HT-29 (cell line): ENCODE data around the gene SCUBE3. TPM values are rescaled to one million over a fixed set of nuclear protein-coding genes. Genes with fewer than 3 reads are reported as not detected.

Experiments
- DNase-seq: peaks from one replicate; pipeline ENCODE4 v3.0.0-alpha.2; 2015; ENCODE audit warnings: low spot score
- total RNA-seq: library from RNA; depleted of rRNA; stranded (reverse); fragments of >200 nt; shearing (Covaris generic); gene quantifications from 2 replicates; pipeline ENCODE4 v1.2.3, GENCODE V29; 2014

Gene SCUBE3
- total RNA-seq, 1 experiment from 2014 or later = not detected

- no peak for DNase-seq
Measured at GRCh38 chr6:35181308-35181932, 32.3 kb upstream of the SCUBE3 start.

DNA sequence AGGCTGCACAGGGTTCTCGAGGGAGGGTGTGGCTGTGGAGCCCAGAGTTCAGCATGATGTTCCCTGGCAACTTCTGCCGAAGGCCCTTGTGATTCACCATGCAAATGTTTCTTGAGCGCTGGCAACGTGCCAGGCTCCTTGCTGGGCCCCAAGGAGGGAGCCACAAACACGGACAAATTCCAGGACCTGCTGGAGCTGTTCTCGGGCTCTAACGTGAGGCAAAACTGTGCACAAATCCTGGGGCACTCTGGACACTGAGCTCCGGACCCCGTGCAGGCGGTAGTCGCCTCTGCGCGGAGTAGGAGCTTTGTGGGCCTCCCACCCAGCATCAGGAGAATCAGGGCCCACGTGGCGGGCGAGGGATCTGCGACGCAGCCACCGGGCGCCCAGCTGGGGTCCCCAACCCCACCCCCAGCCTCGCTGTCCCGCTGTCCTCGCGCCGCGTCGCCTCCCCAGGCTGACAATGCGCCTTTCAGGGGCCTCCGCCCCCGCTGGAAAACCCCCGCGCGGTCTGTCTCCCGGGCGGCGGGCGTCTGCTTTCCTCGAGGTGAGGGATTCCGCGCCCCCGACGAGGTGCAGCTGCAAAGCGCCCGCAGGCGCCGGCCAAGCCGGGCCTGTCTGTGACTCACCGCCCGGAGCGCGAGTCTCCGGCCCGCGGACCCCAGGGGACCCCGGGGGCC, 31.7 kb upstream of the SCUBE3 start:
- peak; percentile 20 for DNase-seq

DNA sequence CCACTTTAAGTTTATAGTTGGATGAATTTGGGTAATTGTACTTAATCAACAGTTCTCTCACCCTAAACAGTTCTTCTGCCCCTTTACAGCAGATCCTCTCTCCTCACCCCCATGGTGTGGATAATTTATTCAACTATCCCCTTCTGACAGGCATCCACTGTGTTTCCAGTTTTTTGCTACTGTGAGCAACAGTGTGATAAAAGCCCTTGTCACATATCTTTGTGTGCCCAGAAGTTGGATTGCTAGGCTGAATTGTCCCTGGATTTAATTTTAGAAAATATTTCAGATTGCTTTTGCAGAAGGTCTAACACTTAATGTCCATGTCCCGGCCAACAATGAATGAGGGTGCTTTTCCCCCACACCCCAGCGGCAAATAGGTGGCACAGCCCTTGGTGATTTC, 30.5 kb upstream of the SCUBE3 start:
- DNase-seq = no peak

- no peak for DNase-seq
Measured at GRCh38 chr6:35183935-35184334, 29.8 kb upstream of the SCUBE3 start.

- DNase-seq = no peak
Measured at GRCh38 chr6:35184580-35185301, 29.0 kb upstream of the SCUBE3 start.

DNA sequence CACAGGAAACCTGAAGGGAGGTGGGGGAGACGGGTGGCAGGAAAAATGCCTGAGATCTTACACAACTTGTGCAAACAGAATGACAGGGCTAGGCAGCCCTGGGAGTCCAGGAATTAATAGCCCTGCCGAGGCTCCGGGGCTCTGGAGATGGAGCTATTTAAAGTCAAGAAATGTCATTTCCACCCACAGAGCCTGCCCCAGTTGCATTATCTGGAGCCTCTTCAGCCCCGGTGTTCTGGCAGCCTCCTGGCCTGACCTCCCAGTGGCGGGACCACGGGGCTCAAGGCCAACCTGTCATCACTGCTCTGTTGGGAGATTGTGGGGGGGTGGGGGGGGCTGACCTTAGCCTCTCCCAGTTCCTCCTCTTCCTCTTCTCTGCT, 28.5 kb upstream of the SCUBE3 start:
- DNase-seq = no peak

DNA sequence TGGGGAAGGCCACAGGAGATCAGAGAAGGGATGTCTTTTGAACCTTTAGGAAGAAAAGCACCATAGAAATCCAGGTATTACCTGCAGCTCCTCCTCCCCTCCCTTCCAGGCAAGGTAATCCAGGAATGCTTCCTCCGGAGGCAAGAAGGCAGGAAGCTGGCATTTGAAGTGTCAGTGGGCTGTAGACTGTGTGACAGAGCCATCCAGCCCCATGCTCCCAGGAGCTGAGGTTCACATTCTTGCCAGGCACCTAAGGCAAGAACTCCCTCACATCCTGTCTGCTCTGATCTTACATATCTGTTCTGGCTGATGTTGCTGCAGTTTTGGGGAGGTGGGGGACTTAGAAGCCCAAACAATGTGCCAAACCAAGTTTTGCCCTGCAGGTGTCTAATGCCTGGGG, 27.8 kb upstream of the SCUBE3 start:
- no peak for DNase-seq

DNA sequence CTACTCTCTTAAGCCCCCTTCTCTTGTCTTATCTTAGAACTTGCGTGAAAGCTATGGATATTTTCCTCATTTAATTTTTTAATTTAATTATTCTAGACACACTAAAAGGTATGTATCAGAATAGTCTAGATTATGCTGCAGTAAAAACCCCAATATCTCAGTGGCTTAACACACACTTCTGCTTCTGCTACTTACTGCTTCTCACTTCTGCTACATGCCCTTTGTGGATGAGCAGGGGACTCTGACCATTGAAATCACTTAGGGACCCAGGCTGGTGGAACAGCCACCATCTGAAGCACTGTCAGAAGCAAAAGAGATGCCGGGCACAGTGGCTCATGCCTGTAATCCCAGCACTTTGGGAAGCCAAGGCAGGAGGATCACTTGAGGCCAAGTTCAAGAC, 27.2 kb upstream of the SCUBE3 start:
- no peak for DNase-seq

DNA sequence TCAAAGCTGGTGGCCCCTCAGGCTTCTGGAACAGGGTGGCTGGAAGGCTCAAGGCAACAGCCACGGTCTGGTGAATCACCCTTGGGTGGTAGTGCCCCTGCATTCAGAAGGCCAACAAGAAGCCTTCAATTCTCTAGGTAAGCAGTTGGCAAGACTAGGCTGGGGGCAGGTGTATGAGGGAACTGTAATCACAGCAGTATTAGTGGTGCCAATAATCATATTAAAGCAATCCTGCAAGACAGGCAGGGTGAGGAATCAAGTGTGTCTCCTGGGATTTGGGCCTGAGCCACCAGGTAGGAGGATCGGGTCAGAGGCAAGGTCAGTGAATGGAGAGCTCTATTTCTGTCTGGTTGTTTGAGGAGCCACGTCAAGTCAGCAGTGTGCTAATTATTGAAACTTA, 24.9 kb upstream of the SCUBE3 start:
- DNase-seq = no peak

- DNase-seq = no peak
Measured at GRCh38 chr6:35190306-35190705, 23.4 kb upstream of the SCUBE3 start.

DNA sequence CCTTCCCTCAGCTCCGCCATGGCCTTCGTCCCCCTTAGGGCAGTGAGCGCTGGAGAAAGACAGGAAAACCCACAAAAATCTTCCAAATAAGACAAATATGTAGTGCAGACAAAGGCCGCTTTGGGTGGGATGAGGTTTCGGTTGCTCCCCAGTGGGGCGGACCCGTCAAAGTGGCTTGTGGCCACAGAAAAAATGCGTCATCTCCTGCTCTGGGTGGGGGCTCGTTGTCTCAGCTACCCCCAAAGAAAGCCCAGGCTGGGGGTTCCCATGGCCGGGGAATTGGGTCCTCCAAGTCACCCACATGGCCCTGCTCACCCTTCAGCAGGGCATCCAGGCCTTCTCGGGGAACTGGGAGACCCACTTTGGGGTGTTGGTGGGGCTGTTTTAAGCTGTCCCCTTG, 21.9 kb upstream of the SCUBE3 start:
- DNase-seq = no peak

DNA sequence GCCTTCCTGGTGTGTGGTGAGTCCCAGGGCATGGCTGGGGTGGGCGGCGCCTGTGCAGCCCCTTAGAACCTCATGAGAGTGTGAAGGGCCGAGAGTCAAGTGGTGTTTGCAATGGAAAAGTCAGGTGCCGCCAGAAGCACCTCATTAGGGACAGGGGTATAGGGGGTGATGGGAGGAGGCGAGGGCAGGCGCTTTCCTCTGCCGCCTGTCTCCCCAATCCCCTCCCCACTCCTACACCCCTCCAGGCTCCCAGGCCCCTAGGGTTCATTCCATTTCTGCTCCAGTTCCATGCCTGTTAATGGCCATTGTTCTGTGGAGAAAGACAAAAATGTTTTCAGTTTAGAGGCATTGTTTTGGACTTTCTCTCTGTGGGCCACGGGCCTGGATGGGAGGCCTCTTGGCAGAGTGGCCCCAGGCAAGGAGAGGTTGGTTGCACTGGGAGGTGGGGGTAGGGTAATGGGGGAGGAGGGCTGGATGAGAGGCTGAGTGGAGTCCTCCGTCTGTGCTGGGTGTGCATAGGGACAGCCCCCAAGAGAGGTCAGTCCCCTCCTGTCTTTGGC, 21.4 kb upstream of the SCUBE3 start:
- no peak for DNase-seq

DNA sequence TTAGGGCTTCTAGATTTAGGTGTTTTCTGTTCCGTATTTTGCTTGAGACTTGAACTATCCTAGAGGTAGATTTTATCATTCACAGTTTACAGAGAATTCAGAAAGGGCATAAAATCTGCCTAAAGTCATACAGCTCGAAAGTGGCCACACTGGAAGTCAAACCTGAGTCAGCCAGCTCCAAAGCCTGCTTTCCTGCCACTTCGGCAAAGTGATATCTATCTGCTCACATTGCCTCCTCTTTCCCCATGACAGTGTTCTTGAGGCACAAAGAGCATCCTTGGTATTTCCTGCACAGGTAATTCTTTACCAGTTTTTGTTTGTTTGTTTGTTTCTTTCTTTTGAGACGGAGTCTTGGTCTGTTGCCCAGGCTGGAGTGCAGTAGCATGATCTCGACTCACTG, 19.4 kb upstream of the SCUBE3 start:
- no peak for DNase-seq

GRCh38 chr6:35195120-35195780, 18.5 kb upstream of the SCUBE3 start:
- DNase-seq = no peak

GRCh38 chr6:35197196-35197595, 16.6 kb upstream of the SCUBE3 start:
- DNase-seq = no peak

DNA sequence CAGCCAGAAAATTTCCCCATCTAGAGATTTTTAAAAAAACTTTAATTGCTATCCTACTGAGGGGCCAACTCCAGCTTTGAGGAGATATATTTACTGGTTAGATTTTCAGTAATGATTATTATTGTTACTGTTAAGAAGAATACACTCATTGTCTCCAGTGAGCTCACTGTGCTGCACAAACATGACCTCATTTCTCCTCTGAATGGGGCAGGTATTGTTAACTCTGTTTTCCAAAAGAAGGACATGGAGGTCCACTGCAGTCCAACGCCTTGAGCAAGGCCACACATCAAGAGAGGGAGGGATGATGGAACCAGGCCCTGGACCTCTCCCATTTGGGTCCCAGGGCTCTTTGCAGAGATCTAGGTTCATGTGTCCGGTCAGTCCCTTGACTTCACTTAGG, 13.9 kb upstream of the SCUBE3 start:
- DNase-seq = no peak

DNA sequence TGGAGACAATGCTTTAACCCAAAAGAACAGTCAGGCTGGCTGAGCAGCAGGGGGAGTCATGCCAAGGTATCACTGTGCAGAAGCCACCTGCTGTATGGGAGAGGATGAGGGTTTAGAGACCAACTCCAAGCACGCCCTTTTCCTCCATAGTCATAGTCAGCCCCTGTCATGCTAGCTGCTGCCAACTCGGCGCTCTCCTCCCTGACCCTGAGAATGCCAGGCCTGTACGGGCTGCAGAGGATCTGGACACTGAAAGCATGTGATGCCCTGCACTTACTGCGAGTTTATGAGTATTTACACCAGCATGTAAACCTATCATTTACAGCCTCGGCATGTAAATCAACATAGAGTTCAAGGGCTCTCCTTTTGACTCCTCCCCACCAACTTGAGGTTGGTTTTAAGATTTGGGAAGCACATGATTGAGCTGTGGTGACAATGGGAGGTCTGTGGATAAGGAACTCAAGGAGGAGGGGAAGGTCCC, 11.7 kb upstream of the SCUBE3 start:
- DNase-seq = peak; percentile 16

DNA sequence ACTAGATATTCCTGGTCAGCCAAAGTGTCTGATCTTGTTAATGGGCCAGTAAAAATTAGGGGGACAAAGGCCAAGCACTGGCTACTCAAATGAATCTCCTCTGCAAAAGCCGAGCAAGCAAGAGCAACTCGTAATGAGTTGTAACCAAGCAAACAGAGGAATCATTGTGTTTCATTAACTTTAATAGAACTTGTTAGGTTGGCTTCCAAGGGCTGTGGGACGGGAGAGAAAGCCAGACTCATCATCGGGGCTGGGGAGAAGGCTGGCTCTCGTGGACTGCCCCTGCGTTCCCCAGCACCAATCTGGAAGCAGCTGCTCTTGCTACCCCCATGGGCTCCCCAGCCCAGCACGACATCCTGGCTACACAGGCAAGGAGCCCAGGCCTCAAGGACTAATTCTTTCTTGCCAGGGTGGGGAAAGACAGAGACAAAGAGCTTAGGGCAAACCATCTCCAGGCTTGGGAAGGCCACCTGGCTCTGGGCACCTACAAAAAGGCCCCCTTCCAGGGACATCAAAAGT, 10.5 kb upstream of the SCUBE3 start:
- DNase-seq = no peak

DNA sequence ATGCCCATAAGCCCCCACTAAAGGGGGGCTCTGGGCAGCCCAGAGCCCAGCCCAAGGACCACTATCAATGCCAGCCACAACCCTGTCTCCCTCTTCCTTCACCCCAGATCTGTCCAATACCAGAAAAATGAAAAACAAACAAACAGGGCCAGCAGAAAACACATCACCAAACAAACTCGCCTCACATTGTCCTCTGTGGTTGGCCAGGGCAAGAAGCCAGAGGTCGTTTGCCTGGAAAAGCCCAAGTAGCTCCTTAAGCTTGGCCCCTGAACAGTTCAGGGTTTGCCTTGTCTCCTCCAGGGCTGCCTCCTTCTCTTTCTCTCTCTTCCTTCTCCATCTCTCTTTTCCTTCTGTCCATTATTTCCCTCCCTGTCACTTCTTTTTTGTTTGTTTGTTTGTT, 10.1 kb upstream of the SCUBE3 start:
- DNase-seq = no peak

GRCh38 chr6:35206346-35206745, 7.4 kb upstream of the SCUBE3 start:
- no peak for DNase-seq

GRCh38 chr6:35208419-35208818, 5.3 kb upstream of the SCUBE3 start:
- no peak for DNase-seq

DNA sequence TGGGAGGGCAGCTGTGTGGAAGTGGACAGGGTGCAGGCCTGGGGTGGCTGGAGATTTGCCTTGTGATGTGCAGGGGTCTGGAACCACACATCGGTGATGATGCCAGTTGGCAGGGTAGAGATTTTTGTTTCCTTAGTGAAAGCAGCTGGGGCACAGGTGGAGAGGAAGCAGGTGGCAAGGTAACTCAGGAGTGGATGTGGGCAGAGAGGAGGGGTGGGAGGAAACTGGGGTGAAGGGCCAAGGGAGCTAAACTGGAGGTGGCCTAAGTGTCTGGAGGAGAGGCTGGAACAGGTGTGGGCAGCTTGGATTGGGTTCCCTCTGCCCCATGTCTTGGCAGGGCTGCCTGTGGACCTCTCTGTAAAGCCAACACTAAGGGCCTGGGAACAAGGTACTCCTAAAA, 4.7 kb upstream of the SCUBE3 start:
- no peak for DNase-seq
